CD4-positive, alpha-beta T cell treated with Interferon gamma for 1 hour (primary cell): ENCODE measurements around the gene CRYGS.
"Not testable (repeated sequence)": the region's sequence is repeated elsewhere in the genome, so short reads cannot be mapped to it uniquely, and the experiment has no call there.

Experiments
- DNase-seq: peaks from one replicate; pipeline ENCODE4 v3.0.0-alpha.2; 2020

CRYGS gene

DNA sequence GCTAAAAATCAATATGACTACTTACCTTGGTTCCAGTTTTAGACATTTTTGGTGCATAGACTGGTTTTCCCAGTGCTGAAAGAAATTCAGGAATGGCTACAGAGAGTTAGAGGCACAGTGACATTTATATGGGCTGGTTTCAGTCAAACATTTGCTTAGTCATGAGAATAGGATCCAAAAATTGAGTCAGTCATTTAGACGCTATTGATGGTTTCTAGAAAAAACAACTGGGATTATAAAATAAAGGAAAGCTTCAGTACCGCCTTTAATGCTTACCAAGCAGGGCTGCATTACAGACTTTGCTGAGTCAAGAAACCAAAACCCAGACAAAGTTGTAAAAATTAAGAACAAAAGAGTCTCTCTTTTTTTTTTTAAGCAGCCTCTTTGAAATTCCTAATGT, at the start of gene CRYGS:
TSS of gene CRYGS (minus strand) at position 100 of the 400 bp plus-strand sequence. CDS start at position 46, 54 bp downstream.
- DNase-seq = no peak

DNA sequence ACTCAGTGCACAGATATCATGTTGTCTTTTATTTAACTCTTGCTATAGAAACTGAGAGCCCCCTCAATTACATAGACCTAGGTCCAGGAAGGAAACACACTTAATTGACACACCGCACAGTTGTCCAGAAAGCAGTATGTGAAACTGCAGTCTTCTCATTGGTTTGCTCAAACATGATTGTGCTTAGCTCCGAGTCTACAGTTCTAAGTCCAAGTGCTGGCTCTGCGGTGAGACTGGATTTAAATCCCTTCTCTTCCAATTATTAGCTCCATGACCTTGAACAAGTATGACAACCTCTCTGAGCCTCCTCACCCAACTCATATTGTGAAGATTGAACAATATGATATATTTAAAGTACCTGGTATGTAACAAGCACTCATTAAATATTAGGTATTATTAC, 49.7 kb upstream of the CRYGS start:
- no peak for DNase-seq

DNA sequence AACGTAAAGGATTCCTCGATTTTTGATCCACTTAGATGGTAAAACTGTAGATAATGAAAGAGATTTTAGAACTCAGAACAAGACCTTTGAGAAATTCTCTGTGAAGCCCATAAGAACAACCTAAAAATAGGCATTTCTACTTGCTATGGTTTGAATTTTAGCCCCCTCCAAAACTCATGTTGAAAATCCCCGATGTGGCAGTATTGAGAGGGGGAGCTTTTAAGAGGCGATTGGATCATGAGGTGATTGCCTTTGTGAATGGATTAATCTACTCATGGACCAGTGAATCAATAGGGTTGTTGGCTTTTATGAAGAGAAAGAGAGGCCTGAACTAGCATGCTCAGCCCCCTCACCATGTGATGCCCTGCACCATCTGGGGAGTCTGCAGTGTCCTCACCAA, 48.5 kb upstream of the CRYGS start:
- no peak for DNase-seq

DNA sequence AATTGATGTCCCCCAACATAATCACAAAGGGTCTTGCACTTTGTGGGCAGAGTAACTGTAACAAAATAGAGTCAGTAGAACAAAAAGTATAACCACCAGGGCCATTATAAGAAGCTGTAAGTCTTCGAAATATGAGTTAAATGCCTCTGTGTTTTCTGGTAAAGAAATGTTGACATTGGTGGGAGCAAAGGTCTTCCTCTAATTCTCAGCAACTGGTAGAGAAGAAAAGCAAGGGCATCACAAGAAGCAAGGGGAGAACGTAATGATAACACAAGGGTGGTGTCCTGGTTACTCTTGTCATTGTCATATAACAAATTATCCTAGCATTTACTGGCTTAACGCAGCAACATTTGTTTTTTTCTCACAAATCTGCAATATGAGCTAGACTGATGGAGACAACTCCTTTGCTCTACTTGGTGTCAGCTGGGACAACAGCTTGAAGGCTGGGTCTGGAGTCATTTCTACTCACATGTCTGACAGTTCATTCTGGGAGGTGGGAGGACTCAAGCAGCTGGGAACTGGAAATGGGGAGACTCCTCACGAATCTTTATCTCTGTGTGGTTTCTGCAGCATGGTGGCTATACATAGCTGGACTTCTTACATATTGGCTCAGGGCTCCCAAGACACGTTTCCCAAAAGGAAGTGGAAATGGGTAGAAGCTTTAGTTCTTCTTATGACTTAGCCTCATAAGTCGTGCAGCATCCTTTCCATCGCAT, 46.6 kb upstream of the CRYGS start:
- no peak for DNase-seq

DNA sequence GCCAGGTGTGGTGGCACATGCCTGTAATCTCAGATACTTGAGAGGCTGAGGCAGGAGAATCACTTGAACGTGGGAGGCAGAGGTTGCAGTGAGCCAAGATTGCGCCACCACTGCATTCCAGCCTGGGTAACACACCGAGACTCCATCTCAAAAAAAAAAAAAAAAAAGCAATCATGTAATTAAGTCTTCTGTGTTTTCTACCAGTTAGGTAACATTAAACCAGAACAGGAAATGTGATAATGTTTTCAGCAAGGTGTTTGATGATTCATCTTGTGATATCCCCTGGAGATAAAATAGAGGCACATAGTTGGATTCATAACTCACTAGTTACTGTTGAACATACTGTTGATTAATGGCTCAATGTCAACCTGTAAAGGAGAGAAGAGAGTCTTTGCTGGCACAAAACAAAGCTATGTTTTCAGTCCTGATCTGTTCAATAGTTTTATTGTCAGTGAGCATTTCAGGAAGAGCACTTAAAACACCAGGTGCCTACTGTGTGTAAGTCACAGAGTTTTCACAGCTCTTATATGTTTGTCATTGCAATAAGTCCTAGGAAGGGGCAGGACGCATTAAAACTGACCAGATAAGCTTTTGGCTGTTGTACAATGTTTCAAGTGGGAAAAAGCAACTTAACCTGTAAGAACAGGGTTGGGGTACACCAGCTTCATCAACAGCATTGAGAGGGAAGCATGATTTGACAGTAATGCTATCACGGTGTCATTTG, 45.8 kb upstream of the CRYGS start:
- no peak for DNase-seq

DNA sequence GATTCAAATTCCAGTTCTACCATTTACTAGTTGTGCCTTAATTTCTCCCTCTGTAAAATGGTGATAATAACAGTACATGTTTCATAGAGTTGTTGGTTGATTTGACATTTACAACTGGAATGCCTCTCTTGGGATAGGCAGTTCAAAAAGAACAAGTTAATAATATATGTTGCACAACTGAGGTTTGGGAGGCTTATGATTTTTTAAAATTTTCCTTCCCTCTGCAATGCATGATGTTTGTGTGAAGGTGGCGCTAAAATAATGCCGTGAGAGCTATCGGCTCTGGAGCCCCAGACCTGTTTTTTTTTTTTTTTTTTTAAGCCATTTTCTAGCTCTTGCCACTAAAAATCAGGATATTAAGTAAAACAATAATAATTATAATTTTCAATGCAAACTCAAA, 44.9 kb upstream of the CRYGS start:
- no peak for DNase-seq

DNA sequence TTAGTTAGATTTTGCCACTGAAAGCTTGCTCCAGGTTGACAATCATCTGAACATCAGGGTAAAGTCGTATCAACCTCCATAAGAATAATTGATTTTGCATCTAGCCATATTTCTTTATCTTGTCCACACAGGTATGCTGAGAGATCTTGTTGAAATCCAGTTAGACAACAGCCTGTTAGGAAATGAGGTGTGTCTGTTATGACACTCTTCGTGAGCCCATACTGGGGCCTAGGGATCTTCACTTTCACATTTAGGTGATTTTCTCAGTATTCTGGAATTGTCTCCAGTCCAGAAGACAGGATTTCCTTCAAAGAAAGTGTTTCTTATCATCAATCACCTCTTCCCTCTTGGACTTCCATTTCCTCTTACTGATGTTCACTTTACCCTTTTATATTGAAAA, 44.5 kb upstream of the CRYGS start:
- no peak for DNase-seq

DNA sequence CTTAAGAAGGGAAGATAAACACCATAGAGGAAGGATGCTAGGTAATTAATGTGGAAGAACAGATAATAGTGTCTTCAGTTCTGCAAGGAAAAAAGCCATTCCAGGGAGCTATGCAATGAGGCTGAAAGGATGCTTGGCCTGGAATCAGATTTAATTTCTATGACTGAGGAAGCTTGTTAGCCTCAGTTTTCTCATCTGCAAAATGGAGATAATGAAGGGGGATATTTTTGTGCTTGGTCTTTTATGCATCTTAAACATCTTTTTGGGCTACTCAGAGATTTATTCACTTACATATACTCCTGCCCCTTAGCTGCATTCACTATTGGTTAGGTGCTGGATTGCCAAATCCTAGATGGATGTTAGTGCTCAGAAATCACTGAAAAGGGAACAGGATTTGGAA, 43.0 kb upstream of the CRYGS start:
- no peak for DNase-seq

DNA sequence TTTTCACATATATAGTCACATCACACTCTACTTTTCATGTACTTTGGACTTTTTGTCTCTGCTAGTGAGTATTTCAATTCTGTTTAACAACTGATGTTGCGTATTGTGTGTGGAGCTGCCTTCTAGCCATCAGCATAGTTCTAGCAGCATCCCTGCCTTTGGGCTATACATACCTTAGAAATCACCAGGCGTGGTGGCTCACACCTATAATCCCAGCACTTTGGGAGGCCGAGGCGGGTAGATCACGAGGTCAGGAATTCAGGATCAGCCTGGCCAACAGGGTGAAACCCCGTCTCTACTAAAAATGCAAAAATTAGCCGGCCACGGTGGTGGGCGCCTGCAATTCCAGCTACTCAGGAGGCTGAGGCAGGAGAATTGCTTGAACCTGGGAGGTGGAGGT, 42.1 kb upstream of the CRYGS start:
- DNase-seq = not testable (repeated sequence)

DNA sequence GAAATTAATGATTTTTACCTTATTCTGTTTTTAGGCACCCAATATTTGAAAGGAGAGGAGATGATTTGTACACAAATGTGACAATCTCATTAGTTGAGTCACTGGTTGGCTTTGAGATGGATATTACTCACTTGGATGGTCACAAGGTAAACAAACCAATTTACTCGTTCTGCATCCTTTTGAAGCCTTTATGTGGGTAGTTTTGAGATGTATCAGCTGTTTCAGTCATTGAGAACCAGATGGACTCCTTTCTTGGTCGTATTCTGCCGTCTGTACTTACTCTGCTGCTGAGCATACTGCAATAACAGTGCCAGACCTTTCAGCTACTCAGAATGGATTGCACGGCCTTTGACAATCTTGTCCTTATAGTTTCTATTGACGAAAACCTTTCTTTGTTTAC, 39.7 kb upstream of the CRYGS start:
- DNase-seq = no peak

DNA sequence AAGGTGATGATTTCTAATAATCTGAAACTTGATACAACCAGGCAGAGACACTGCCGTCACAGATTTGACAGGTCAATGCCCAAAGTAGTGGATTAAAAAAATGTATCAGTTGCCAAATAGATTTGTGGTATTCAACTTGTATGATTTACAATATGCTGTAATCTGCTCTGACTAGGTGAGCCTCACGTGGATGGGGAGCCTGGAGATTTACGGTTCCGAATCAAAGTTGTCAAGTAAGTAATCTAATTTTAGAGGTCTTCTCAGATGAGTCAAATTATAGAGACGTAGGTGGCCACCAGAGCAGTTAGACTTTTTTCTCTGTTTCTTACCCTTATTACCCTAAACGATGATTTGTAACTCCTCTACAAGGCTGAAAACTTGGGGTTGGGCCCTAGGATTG, 38.4 kb upstream of the CRYGS start:
- DNase-seq = no peak

DNA sequence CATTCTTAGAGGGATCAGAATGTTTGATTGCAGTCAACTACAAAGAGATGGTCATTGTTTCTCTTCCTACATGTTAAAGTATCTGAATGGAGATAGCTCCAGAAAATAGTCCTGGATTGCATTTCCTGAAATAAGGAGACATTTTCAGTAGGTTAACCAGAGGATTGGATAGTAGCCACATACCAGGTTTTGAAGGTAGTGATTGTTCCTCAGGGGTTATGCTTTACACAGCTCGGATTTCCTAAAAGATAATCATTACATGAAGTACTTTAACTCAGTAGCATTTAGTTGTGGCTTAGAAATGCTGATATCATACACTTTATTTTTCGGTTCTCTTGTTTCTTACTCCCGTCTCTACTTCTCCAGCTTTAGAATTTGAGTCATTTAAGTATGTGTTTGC, 36.6 kb upstream of the CRYGS start:
- no peak for DNase-seq

DNA sequence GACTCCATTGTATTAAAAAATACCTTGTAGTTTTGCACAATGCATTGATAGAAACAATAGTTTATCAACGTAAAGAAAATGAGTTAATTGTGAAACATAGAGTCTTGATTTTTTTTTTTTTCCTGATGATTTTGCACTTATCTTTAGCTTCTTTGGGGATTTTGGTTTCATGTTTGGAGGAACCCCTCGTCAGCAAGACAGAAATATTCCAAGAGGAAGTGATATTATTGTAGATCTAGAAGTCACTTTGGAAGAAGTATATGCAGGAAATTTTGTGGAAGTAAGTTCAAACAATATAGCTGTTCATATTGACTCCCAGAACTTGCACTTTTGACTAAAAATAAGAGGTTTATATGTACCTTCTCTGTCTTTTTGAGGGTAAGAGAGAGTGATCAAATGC, 33.3 kb upstream of the CRYGS start:
- DNase-seq = no peak

DNA sequence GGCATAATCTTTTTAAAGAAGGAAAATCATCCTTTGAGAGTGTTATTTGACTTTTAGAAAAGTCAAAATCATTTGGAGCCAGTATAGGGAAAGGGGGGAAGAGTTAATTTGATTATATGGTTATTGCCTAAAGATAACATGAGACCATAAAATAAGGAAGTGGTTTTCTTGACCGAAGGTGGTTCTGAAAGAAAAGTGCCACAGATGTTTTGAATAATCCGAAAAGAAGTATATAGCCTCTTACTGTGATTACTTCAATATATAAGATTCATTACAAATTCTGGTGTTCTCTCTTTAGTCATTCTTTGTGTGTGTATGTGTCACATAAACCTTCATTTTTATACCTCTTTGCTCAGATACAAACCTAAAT, 27.4 kb upstream of the CRYGS start:
- DNase-seq = no peak

DNA sequence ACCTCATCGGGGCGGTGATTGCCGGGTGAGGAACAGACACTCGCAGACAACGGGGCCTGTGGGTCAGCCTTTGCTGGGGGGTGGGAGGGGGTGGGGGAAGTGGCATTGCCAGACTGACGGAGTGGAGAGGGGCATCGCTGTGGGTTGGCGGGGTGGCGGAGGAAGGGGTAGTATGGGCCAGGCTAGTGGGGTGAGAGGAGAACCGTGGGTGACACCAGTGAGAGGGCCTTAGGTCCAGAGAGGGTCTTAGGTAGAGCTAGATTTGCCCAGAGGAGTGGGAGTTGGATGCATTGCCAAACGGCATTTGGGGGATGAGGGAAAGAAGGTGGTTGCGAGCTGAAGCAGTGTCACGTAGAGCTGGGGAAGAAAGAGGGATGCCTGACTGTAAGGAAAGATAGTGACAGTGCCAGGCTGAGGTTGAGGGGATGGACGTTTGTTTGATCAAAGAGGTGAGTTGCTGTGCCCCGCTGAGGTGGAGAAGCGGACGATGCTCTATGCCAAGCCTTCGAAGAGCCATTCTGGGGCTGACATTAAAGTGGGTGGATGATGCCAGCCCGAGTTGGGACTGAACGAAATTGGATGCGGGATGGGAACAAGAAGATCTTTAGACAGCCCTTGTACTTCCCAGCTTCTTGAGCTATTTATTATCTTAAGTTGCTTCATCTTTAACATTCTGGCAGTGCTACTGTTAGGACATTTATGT, 26.9 kb upstream of the CRYGS start:
- DNase-seq = no peak

DNA sequence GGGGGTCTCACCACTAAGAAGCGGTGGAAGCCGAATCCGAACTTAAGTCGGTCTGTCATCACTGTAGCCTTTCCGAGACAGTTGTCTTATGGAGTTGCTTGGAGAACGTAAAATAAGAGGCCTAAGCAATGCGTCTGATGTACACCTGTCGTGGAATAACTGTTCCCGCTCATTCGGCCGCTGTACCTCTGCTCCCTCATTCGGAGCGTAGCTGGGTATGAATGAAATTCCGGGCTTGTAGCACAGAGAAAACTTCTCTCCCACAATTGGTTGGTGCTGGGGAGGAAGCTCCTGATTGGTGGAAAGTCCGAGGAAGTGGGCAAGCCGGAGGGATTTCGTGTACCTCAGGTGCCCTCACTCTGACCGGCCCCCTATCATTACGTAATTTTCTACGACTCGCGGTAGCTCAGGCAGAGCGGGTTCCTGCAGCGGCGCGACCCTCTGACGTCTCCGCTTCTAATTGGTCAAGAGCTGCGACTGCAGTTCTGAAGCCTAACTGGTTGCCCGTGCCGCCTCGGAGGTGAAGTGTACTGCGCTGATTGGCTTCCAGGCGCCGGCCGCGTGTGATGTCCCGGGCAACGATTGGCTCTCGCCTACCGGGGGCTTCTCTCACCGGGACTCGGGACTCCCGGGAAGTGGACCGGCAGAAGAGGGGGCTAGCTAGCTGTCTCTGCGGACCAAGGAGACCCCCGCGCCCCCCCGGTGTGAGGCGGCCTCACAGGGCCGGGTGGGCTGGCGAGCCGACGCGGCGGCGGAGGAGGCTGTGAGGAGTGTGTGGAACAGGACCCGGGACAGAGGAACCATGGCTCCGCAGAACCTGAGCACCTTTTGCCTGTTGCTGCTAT, 26.1 kb upstream of the CRYGS start, which contains the start of gene DNAJB11:
TSS of gene DNAJB11 (plus strand) at position 625 of the 845 bp plus-strand sequence. CDS start at position 803, 178 bp downstream.
- DNase-seq = peak; percentile 99

DNA sequence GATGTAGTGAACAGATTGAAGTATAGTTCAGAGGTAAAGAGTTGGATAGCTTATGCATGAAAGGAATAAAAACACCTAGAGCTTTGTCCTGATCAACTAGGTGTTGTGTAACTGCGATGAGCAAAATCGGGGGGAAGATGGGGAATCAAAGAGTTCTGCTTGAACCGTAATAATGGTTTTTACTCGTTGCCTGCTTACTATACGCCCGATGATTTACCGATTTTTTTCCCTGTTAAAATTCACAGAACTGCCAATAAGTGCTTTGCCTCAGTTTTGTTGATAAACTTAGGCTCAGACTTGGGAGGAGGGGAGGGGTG, 25.6 kb upstream of the CRYGS start:
- no peak for DNase-seq

DNA sequence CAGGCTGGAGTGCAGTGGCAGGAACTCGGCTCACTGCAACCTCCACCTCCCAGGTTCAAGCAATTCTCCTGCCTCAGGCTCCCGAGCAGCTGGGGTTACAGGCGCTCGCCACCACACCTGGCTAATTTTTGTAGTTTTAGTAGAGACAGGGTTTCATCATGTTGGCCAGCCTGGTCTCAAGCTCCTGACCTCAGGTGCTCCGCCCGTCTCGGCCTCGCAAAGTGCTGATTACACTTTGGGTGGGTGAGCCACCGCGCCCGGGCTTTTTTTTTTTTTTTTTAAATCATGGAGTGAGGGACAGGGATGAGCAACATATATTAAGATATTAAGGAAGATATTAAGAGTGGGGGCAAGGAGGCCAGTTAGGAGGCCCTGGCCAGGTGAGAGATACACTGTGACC, 25.2 kb upstream of the CRYGS start:
- DNase-seq = not testable (repeated sequence)

DNA sequence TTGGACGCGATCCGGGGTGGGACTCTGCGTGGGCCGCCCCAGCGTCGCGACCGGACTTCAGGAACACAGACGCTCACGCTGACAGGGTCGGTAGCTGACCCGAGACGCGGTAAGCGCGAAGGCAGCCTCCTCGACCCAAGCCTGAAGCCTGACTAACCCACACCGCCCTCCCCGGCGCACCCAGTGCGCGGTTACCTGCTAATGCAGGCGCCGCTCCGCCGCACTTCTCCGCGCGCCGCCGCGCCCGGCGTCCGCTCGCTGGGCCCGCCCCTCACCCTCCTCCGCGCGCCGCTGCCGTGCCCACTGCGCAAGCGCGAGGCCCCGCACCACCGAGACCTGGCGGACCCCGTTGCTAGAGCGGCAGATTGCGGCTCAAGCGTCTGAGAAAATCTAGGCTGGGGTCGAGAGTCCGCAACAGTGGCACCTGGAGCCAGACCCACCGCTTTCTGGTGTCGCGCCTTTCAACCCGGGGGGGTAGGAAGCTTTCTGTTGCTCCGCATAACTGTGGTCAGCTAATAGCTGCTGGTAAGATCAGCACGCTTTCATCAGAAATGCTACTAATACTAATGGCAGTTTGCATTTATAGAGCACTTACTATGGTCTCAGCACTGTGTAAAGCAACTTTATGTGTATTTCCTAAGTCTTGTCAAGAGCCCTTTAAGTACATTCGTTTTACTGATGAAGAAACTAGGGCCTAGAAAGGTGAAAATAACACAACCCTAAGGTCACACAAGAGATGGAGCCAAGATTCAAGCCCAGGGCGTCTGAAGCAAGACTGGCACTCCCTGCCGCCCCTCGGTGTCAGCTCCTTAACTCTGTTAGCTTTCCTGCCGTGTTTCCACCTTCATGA, 23.1 kb upstream of the CRYGS start, which contains the start of gene TBCCD1:
TSS of gene TBCCD1 (minus strand) at position 268 of the 850 bp plus-strand sequence. CDS start 3,010 bp downstream, outside the sequence.
- peak; percentile 92 for DNase-seq

DNA sequence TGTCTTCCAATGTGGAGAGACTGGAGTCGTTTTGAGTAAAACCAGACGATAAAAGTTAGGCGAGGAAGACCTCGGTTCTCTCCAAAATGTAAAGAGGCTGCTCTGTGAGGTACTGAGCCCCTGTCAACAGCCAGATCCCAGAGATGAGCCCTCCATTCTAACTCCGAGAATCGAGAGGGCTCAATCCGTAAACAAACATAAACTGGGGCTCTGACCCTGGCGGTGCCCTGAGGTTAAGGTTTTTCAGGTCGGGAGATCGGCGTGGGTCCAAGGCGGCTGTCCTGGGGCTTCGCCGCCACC, 22.5 kb upstream of the CRYGS start:
- DNase-seq = no peak

DNA sequence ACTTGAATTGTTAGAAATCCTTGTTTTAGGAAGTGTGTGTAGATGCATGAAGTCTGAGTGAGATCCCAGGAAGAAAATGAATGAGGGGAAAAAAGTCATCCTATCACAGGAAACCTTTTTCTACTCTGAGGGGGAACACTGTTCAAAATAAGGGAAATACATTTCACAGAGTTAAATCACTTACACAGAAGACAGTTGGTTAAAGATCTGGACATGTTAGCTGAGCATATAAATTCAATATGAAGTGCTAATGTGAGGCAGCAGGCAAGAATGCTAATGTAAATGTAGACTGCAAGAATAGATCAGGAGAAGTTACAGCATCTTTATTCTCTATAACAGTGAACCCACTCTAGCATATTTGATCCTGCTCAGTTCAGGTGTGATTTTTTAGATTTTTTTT, 20.4 kb upstream of the CRYGS start:
- DNase-seq = no peak

DNA sequence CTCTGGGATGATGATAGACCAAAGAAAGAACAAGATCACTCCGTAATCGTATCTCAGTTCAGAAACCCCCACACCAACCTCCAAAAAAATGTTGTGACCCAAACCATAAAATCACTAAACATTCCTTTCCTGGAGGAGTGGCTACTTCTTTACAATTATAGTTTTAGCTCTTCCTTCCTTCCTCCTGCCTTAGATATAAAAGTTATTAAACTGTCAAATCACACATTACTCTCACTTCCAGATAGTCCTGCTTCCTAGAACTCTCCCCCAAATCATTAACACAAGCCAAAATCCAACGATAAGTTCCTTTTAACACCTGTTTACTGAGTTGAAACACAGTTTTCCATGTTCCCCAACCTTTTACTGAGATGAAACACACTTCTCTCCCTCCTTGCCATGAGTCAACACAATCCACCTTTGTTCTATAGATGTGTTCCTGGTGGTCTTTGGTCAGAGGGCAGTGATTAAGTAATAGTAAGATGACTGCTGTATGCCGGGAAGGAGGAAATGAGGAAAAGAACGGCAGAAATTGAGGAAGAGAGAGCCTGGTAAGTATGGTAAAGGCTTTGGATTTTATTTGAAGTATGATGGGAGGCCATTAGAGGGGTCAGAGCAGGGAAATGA, 8.3 kb upstream of the CRYGS start:
- no peak for DNase-seq
